OCI-M1 (cell line): Measurements from ENCODE around the gene NUDT3.

ENCODE experiments used
- DNase-seq: peaks from one replicate; lab custom pipeline; 2025; lab: John Stamatoyannopoulos, UW

Gene NUDT3

DNA sequence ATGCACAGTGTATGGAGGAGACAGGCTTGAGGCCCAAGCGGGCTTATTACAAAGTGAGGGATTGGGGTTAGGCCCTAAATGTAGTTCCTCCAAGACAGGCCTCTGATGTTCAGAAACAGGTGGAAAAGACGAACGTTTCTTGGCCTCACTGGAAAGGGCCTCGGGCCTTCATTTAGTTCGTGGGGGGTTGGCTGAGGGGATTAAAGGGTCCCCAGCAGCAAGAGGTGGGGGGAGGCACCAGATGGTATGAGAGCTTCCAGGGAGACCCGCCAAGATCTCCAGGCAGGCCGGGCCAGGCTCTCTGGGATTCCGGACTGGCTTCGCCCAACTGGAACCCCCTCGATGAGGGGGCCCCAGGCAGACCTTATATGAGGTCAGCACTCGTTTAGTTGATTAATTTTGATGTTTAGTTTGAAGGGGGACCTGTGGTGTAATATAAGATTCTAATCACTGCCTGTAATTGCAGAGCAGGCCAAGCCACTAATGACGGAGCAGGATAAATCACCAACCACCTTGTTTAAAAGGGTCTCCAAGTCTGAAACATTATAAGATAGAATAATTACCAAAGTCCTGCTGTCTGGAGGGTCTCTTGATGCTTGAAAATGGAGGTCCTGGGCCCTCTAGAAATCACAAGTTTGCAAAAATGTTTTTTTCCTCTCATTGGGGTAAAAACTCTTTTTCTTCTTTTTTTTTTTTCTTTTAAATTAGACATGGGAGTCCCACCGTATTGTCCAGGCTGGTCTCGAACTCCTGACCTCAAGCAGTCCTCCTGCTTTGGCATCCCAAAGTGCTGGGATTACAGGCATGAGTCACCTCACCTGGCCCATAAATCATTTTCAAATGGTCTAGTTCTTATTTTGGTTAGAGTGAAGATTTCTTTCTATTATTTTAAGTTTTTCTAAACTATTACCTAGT is 153.6 kb downstream of the NUDT3 start:
- no peak for DNase-seq

DNA sequence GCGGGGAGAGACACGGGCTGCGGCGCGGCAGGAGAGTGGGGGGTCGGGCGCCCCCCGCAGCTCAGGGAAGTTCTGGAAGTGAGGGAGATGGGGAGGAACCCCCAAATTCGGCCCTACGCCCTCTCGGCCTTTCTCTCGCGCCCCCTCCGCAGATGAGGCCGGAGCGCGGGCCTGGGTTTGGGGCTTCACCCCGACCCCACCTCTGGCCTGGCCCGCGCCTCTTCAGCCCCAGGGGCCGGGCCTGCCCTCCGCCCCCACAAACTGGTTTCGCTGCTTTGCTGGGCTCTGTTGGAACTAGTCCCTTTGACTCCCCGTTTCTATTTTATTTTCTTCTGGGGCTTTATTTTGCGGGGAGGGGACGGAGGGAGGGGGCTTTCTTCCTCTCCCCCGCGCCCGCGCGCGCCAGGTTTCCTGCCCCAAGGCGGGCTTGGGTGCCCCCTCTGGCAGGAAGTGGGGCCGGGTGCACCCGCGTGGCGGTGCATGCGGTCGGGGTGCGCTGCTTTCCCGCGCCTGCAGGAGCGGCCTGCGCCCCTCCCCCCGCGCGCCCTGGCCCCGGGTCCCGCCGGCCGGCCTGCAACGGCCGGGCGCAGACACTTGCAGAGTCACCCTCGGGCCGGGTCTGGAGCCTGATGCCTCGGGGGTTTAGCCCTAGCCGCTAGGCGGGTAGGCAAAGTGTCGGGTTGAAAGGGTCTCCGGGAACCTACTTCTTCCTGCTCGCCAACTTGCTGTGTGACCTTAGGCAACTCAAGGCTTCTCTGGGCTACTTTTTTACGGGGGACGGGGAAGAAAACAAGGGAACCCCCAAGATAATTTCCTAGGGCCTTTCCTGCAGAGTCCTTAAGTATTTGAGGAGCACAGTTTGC is 154.5 kb downstream of the NUDT3 start:
- peak; percentile 84 for DNase-seq

DNA sequence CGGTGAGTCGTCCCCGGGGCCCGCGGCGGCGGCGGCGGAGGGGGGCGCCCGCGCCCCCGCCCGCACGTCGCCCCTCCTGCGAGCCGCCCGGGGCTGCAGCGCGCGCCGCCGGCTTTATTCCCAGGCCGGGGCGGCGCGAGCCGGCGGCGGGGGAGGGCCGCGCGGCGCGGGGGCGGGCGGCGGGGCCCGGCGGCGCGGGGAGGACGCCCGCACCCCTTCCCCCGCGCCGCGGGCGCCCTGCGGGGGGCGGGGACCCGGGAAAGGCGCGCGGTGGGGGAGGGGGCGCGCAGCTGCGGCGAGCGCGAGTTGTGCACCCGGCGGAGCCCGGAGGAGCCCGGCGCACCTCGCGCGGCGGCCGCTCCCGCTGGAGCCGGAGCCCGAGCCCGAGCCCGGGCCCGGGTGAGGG is 155.2 kb downstream of the NUDT3 start:
- DNase-seq: peak; percentile 63

DNA sequence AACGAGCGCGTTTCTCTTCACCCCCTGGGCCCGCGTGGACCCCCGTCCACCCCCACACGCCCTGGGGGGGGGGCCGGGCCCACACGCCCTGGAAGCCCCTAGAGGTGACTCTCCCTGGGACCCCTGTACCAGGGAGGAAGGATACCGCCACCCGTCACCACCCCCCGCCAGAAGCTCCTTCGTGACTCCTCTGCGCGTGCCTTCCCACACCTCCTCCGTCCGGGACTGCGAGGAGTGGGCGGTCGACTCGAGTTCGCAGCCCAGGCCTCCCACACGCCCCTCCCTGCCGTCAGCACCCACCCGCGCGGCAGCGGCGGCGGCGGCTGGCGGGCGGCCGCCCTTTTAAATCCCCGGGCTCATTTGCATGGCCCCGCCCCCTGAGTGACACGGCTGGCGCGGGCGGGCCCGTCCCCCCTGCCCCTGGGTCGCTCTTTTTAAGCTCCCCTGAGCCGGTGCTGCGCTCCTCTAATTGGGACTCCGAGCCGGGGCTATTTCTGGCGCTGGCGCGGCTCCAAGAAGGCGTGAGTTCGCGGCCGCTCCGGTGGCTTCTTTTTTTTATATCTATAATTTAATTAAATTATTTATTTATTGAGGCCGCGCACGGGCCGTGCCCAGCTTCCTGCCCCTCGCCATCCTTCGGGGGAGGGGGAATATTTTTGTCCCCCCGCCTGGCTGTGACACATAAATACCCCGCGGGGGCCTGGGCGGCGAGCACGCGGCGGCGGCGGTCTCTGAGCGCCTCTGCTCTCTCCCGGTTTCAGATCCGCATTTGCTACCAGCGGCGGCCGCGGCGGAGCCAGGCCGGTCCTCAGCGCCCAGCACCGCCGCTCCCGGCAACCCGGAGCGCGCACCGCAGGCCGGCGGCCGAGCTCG is 155.8 kb downstream of the NUDT3 start, which contains the start of gene HMGA1:
TSS of gene HMGA1 (plus strand) at position 431 of the 873 bp plus-strand sequence. CDS start 3,908 bp downstream, outside the sequence.
- DNase-seq: peak; percentile 97

DNA sequence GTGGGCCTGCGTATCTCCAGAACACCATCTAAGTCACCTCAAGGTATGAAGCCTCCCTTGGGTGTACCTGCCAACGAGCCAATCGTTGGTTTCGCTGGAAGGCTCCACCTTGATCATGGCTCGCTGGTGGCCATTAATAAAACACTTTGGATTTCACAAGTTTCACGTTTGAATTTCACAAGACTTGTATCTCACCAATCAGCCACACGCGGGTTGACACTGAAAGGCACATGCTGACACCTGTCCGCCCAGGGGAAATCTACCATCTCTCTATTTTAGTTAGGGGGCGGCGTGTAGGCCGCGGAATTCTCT is 156.4 kb downstream of the NUDT3 start:
- no peak for DNase-seq

DNA sequence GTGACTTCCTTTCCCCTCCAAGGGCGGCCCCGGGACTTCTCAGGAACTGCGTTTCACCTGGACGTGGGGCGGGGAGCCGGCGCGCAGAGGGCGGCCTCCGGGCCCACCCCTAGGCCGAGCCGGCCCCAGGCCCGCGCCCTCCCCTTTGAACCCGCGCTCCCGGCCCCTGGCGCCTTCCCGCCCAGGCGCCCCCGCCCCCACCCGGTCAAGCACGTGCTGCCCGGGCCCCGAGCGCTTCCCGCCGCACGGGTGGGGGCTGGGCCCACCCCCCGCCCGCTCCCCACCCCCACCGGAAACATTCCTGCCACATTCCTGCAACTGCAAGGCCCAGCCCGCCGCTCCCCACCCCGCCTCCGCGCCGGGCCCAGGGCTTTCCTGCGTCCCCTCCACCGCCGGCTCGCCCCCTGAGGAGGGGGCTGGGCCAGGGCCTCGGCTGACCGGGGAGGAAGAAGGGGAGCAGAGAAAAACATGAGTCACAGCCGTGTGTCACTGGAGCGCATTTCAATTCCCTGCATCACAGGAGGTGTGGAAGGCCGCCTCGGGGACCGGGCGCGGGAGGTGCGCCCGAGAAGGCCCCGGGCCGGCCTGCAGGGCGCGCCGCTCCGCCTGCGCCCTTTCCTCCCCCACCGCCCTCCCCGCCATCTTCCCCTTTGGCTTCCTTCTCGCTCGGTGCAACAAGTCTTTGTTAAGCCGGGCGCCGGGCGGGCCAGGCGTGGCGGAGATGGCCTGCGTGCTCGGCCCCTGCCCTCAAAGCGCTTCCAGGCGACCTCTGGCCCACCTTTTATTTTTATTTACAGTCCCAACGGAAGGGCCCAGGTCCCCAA is 156.9 kb downstream of the NUDT3 start:
- DNase-seq: no peak

DNA sequence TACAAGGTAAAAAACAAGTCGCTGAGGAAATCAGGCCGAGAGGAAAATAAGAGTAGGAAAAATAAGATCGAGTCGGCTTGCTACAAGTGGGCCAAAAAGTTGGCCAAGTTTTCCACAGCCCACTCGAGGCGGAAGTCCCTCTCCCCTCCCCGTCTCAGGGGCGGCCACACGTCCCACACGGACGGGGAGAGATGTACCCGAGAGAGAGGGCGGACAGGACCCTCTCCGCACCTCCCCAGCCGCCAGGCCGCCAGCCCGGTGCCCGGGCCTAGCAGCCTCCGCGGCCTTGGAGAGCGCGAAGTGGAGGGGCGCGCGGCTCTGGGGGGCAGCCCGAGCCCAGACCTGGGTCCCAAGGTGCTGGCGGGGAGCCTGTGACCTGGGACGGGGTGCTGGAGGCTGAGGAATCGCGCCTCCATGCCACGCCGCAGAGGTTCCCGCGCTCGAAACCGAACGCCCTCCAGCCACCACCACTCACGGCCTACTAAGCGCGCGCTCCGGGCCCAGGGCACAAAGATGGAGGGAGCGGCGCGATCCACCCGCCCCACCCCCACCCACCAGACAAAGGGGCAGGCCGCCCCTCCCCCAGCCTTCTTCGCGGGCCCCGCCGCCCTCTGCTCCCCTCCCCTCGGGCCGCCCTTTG is 157.7 kb downstream of the NUDT3 start:
- DNase-seq: no peak

DNA sequence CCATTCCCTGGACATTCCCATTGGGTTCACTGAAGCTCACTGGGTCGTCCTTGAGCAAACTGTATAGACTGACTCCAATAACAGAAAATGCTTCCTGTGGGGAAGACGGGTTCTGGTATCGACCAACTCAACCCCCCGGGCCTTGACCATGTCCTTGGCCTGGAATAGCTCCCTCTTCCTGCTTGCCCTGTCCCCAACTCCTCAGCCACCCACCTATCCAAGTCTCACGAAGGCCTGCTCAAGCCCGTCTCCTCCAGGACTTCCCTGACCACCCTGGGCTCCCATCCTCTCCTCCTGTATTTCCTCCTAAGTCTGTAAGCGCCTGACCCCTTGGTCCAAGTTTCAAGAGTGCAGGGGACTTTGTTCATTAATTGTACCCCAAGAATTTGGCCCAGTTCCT is 158.6 kb downstream of the NUDT3 start:
- DNase-seq: no peak

DNA sequence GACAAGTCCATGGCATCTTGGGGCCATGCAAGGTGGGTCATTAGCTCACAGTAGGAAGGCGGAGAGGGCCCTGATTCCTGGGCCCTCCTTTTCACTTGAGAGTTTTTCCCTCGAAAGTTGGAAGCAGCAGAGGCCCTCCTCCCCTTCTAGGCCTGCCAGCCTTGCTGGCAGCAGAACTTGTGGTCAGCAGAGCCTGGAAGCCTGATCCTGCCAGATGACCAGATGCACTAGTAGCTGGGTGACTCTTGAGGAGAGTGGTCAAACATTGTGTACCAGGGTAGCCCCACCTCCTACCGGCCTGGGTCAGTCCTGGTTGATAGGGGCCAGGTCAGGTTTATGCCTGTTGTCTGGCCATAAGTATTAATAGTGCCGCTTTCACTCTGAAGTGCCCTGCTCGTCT is 159.6 kb downstream of the NUDT3 start:
- DNase-seq: no peak

DNA sequence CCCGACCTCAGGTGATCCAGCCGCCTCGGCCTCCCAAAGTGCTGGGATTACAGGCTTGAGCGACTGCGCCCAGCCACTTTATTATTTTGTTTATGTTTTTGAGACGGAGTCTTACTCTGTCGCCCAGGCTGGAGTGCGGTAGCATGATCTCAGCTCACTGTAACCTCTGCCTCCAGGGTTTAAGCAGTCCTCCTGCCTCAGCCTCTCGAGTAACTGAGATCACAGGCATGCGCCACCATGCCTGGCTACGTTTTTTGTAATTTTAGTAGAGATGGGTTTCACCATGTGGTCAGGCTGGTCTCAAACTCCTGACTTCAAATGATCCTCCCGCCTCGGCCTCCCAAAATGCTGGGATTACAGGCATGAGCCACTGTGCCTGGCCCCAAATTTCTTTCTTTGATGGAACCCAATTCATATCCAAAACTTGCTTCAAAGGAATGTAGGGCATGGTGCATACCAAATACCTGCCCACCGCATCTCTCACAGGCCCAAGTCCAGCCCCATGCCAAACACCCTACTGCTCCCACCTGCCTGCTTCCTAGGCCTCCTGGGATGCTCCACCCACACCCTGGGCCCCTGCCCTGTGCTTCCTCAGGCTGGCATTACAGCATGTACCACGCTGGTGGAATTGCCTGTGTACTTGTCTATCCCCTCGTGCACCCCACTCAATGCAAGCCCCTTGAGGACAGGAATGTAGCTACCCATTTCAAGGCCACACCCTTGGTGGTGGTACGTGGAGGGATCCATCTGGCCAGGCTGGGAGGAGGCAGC is 160.7 kb downstream of the NUDT3 start:
- no peak for DNase-seq

DNA sequence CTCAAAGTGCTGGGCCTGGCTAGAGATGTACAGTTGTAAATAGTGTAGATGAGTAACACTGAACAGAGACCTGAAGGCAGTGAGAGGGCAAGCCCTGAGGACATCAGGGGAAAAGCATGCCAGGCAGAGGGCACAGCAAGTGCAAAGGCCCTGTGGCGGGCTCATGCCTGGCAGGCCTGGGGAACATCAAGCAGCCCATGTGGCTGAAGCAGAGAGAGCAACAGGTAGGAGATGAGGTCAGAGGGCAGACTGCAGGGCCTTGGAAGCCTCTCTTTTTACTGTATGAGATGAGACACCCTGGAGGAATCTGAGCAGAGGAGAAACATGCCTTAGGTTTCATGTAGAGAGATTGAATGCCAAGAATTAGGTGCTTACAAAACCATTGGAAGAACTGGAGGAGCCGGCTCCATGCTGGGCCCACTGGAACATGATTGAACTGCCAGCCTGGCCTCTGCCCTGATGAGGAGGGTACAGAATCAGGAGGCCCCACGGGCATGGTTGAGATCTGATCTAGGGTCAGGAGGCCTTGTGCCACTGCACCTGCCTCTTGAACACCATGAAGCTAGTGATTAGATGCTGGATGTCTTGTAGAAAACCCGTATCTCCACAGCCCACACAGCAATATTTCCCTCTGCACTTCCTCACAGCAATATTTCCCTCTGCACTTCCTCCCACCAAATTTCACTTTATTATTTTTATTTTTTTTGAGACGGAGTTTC is 161.7 kb downstream of the NUDT3 start:
- DNase-seq: no peak

DNA sequence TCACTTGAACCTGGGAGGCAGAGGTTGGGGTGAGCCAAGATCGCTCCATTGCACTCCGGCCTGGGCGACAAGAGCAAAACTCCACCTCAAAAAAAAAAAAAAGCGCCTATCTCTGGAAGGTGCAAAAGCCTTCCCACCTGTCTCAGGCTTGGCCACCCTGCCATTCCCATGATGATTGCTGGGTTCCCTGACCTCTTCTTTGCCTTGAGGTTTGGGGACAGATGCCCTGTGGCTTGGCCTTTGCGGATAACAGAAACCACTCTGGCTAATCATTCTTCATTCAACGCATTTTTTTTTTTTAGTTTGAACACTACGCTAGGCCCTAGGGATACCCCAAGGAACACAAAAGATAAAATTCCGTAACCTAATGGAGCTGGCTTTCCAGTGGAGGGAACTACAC is 162.6 kb downstream of the NUDT3 start:
- no peak for DNase-seq
